ENCODE results near the gene SZT2.

DNA sequence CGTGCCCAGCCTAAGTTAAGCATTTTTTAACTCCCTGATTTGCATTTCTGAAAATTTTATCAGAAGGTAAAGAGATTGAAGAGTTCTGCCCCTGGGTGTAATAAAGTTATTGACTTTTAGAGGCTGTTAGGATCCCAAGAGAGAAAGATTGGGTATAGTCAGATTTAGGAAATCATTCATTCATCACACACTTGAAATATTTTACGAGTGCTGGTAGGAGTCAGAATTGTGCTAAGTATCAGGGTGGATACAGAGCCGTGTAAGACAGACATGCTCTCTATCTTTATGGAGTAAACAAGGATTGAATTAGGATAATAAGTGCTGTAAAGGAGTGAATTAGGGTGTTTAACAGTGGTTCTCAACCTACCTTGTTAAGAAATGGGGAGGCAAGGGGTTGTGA lies 3.0 kb downstream of the SZT2 start:
- no peak for TF ChIP-seq CTCF (IDR thresholded peaks at IDR 0.05 in 8 of 11, conservative IDR thresholded peaks at IDR 0.05 in 3 of 11)
- TF ChIP-seq POLR2A (IDR thresholded peaks at IDR 0.05) = no peak
- no peak for TF ChIP-seq POLR2AphosphoS5 (IDR thresholded peaks at IDR 0.05)

Measured in spleen (tissue), 7 donors.